ENCODE data around the gene PCDHB16. TPM values are rescaled to one million over a fixed set of nuclear protein-coding genes. Genes with fewer than 3 reads are reported as not detected.
"Not testable (repeated sequence)": the region's sequence is repeated elsewhere in the genome, so short reads cannot be mapped to it uniquely, and the experiment has no call there.

Gene PCDHB16
- total RNA-seq, 4 donors from 2014 or later: 9.2 to 17.7 (median 14.6) TPM

GRCh38 chr5:141180313-141180712 lies 1.9 kb upstream of the PCDHB16 start:
- WGBS, 2 donors: 22 to 57% methylated on average over 1 of the region's 1 CpG
- peaks cover 0 to 8% of the 10 kb centered on the region in 2 donors for H3K27me3 ChIP-seq
- H3K4me1 ChIP-seq: no peaks in the 10 kb centered on the region
- peaks cover 0 to 11% (median 0%) of the 10 kb centered on the region in 3 donors for H3K36me3 ChIP-seq
- no peak overlapping the region for H3K4me3 ChIP-seq
- H3K9me3 ChIP-seq: peaks cover 0 to 88% (median 35%) of the 10 kb centered on the region in 4 donors
- no peak for TF ChIP-seq EP300 (IDR thresholded peaks at IDR 0.05)
- no peak for TF ChIP-seq POLR2A (IDR thresholded peaks at IDR 0.05)
- TF ChIP-seq CTCF (IDR thresholded peaks at IDR 0.05): no peak
- no peak for DNase-seq (ENCODE audit: low spot score in 2 of 2)
- H3K27ac ChIP-seq: no peak overlapping the region

DNA sequence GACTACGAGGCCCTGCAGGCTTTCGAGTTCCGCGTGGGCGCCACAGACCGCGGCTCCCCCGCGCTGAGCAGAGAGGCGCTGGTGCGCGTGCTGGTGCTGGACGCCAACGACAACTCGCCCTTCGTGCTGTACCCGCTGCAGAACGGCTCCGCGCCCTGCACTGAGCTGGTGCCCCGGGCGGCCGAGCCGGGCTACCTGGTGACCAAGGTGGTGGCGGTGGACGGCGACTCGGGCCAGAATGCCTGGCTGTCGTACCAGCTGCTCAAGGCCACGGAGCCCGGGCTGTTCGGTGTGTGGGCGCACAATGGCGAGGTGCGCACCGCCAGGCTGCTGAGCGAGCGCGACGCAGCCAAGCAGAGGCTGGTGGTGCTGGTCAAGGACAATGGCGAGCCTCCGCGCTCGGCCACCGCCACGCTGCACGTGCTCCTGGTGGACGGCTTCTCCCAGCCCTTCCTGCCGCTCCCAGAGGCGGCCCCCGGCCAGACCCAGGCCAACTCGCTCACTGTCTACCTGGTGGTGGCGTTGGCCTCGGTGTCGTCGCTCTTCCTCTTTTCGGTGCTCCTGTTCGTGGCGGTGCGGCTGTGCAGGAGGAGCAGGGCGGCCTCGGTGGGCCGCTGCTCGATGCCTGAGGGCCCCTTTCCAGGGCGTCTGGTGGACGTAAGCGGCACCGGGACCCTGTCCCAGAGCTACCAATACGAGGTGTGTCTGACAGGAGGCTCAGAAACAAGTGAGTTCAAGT lies 2.1 kb downstream of the PCDHB16 start:
- not testable (repeated sequence) for H3K36me3 ChIP-seq; DNase-seq (ENCODE audit: low spot score in 2 of 2); H3K27me3 ChIP-seq; H3K4me1 ChIP-seq; H3K27ac ChIP-seq; H3K4me3 ChIP-seq
- peaks cover 0 to 89% (median 32%) of the 10 kb centered on the region in 4 donors for H3K9me3 ChIP-seq
- WGBS, 2 donors: 45 to 46% methylated on average over 16 to 26 of the region's 69 CpGs

GRCh38 chr5:141186897-141187512 lies 4.8 kb downstream of the PCDHB16 start, which contains the start of gene PCDHB9:
Gene PCDHB9 (plus strand): TSS chr5:141187161. CDS start chr5:141187319, 158 bp downstream.
- Histone ChIP-seq H3K36me3 (peaks cover 0 to 8% (median 0%) of the 10 kb centered on the region in 3 donors), H3K9me3 (peaks cover 0 to 97% (median 38%) of the 10 kb centered on the region in 4 donors), H3K4me1 (no peaks in the 10 kb centered on the region), H3K4me3 (peak within 1 kb of the TSS in 1 of 4 donors; percentile 9), H3K27me3 (no peaks in the 10 kb centered on the region), H3K27ac (no peak within 1 kb of the TSS)
- 18 to 20% methylated on average over 9 of the region's 9 CpGs for WGBS, 2 donors
- DNase-seq (ENCODE audit: low spot score in 2 of 2): no peak
- TF ChIP-seq CTCF (IDR thresholded peaks at IDR 0.05) (peak in 1 of 5 experiments; percentile 19), POLR2A (IDR thresholded peaks at IDR 0.05) (no peak), EP300 (IDR thresholded peaks at IDR 0.05) (no peak)

GRCh38 chr5:141188682-141189081 lies 6.5 kb downstream of the PCDHB16 start:
- peaks cover 0 to 96% (median 34%) of the 10 kb centered on the region in 4 donors for H3K9me3 ChIP-seq
- H3K4me3 ChIP-seq: not testable (repeated sequence)

DNA sequence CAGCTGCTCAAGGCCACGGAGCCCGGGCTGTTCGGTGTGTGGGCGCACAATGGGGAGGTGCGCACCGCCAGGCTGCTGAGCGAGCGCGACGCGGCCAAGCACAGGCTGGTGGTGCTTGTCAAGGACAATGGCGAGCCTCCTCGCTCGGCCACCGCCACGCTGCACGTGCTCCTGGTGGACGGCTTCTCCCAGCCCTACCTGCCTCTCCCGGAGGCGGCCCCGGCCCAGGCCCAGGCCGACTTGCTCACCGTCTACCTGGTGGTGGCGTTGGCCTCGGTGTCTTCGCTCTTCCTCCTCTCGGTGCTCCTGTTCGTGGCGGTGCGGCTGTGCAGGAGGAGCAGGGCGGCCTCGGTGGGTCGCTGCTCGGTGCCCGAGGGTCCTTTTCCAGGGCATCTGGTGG lies 6.9 kb downstream of the PCDHB16 start:
- not testable (repeated sequence) for H3K27ac ChIP-seq; H3K36me3 ChIP-seq; H3K4me1 ChIP-seq; H3K4me3 ChIP-seq; H3K27me3 ChIP-seq; DNase-seq (ENCODE audit: low spot score in 2 of 2)
- WGBS, 2 donors: 40 to 46% methylated on average over 12 to 22 of the region's 35 CpGs
- H3K9me3 ChIP-seq: peaks cover 0 to 94% (median 34%) of the 10 kb centered on the region in 4 donors

More at GRCh38 chr5:141188682-141189081, 6.5 kb downstream of the PCDHB16 start:
- not testable (repeated sequence) for H3K36me3 ChIP-seq; H3K27ac ChIP-seq; H3K27me3 ChIP-seq; H3K4me1 ChIP-seq; DNase-seq (ENCODE audit: low spot score in 2 of 2)
- WGBS, 2 donors: 46 to 53% methylated on average over 21 to 23 of the region's 37 CpGs

GRCh38 chr5:141192110-141192725 lies 10.0 kb downstream of the PCDHB16 start, which contains the start of gene PCDHB10:
Gene PCDHB10 (plus strand): TSS chr5:141192353. CDS start chr5:141192553, 200 bp downstream.
- Histone ChIP-seq H3K4me3 (no peak within 1 kb of the TSS), H3K9me3 (peaks cover 0 to 94% (median 33%) of the 10 kb centered on the region in 4 donors)
- WGBS, 2 donors: 9 to 10% methylated on average over 8 to 10 of the region's 10 CpGs

GRCh38 chr5:141194332-141194731 lies 12.1 kb downstream of the PCDHB16 start:
- not testable (repeated sequence) for DNase-seq (ENCODE audit: low spot score in 2 of 2); H3K36me3 ChIP-seq; H3K4me3 ChIP-seq; H3K27ac ChIP-seq; H3K27me3 ChIP-seq; H3K4me1 ChIP-seq
- 32 to 47% methylated on average over 17 to 27 of the region's 37 CpGs for WGBS, 2 donors
- H3K9me3 ChIP-seq: peaks cover 0 to 95% (median 37%) of the 10 kb centered on the region in 4 donors

More at GRCh38 chr5:141192110-141192725, 10.0 kb downstream of the PCDHB16 start, which contains the start of gene PCDHB10:
- H3K36me3 ChIP-seq: no peaks in the 10 kb centered on the region
- H3K4me1 ChIP-seq: no peaks in the 10 kb centered on the region
- no peak within 1 kb of the TSS for H3K27ac ChIP-seq
- no peaks in the 10 kb centered on the region for H3K27me3 ChIP-seq
- TF ChIP-seq CTCF (IDR thresholded peaks at IDR 0.05) (peak in 2 of 5 experiments; percentile 8 to 24), EP300 (IDR thresholded peaks at IDR 0.05) (no peak), POLR2A (IDR thresholded peaks at IDR 0.05) (no peak)
- no peak for DNase-seq (ENCODE audit: low spot score in 2 of 2)
